GM19025 (cell line): ENCODE measurements around the gene BNC2.

Experiments used
- ATAC-seq: cut with Tn5 transposase; IDR thresholded peaks from one replicate; pipeline ENCODE4 v1.9.1; 2021; ENCODE audit warnings: mild to moderate bottlenecking, low read depth, moderate library complexity; ENCODE audit not compliant: unreplicated experiment

Gene BNC2

DNA sequence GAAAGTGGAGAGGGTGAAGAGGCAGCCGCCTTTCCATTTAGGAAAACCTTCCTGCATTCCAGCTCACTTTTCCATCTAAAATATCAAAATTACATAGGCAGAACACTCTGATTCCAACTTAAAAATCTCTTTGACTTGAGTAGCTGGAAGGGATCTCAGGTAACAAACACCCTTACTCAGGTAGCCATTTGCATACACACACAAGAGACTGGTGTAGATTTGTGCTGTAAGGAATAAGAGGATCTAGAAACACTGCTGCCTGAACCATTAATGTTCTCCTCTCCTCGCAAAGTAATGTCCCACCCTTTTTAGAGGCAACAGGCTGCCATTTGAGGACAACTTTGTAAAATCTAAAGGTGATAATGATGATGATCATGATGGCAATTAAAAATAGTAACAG is 53.5 kb downstream of the BNC2 start:
- no peak for ATAC-seq

DNA sequence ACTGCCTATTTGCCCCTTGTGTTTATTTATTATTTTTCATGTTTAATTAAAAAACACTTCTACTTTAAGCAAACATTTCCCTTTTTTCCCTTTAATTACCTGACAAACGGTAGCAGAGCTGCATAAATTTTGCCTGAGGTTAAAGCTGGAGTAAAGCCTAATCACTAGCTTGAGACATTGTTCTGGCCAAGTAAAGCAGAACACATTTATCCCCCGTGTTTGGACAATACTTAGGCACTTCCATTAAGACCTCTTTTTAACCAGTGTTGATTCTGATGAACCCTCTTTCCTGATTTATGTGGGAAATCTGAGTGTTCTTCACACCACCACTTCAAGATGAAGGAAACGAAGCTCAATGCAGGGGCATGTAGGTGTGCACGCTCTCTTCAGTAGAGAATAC is 54.5 kb downstream of the BNC2 start:
- ATAC-seq = no peak

- ATAC-seq = no peak
Observed at GRCh38 chr9:16815079-16815478, 55.4 kb downstream of the BNC2 start.

DNA sequence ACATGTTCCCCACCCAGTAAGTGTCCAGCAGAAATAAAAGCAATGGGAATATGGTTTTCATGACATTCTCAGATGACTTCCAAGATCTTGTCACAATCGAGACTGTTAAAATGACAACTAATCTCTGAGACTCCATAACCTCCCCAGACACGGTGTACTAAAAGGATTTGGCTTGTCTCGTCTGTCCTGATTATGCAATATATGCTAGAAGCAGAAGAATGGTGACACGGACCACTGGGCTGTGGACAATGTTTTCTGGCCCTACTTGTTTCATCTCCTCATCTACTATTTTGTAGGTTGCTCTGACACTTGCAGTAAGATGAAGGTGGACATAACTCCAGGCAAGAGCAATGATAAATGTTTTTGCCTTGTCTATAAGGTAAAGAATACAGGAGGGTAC is 56.6 kb downstream of the BNC2 start:
- ATAC-seq = no peak

GRCh38 chr9:16811987-16812685 is 58.3 kb downstream of the BNC2 start:
- ATAC-seq = no peak

DNA sequence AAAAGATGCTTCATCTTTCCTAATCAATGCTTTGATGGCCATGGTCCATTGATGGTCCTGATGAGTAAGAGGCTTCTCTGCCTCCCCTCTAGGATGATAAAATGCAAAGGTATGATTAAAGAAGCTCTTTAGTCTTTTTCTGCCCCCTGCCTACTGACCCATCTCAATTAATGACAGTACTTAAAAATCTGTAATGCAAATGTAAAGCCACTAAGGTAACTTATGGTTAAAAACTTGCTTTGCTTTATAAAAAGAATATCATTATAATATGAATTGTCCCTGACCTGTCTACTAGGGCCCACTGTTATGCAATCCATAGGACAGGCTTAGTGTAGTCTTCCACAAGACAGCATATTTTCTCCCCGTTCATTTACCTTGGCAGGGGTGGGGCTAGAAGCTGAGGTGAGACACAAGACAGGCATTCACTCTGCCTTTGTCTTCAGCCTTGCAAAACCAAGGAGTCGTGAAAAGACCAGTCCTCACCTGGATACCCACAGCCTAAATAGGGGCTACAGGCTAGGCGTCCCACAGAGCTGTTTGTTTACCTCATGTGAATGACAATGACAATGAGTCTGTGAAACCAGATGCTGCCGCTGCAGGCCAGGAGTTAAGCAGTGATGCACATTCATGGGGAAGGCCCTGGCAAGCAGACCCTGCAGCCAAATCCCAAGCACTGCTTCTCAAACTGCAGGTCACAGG is 60.4 kb downstream of the BNC2 start:
- no peak for ATAC-seq

GRCh38 chr9:16806674-16807073 is 63.8 kb downstream of the BNC2 start:
- no peak for ATAC-seq

- ATAC-seq = no peak
Observed at GRCh38 chr9:16803648-16804047, 66.8 kb downstream of the BNC2 start.

GRCh38 chr9:16801871-16802466 is 68.5 kb downstream of the BNC2 start:
- no peak for ATAC-seq

- ATAC-seq = no peak
Observed at GRCh38 chr9:16796304-16796825, 74.1 kb downstream of the BNC2 start.

- no peak for ATAC-seq
Observed at GRCh38 chr9:16794871-16795639, 75.4 kb downstream of the BNC2 start.

GRCh38 chr9:16794103-16794502 is 76.4 kb downstream of the BNC2 start:
- ATAC-seq = no peak

DNA sequence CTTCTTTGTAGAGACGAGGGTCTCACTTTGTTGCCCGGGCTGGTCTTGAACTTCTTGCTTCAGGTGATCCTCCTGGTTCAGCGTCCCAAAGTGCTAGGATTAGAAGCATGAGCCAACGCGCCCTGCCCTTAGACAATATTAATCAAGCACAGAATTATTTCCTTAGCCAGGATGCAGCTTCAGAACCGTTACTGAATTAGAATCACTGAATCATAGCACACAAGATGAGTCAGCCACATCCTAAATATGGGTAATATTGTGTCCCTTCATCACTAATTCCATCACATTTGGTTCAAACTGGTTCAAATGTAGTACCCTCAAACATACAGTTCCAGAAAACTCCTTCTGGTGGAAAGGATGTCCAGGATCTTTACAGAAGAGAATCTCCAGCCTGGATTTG is 82.7 kb downstream of the BNC2 start:
- no peak for ATAC-seq

DNA sequence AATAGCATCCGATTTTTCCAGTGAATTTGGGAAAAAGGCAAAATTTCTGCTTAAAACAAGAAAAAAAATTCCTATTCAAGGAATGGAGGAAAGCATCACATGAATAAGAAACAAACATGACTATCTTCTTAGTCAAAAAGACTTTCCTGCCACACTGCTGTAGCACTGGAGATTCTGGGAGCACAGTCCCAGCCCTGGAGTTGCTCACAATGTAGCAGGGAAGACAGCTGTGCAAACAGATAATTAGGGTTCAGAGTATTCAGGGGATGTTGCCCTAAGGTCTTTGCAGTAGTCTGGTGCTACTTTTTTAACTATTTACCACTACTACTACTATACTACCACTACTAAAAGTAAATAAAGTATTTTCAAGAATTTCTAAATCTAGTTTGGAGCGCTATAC is 86.5 kb downstream of the BNC2 start:
- no peak for ATAC-seq

- no peak for ATAC-seq
Observed at GRCh38 chr9:16782490-16782889, 88.0 kb downstream of the BNC2 start.

GRCh38 chr9:16775330-16775729 is 95.1 kb downstream of the BNC2 start:
- ATAC-seq = no peak

GRCh38 chr9:16773617-16774016 is 96.9 kb downstream of the BNC2 start:
- ATAC-seq = no peak

- ATAC-seq = no peak
Observed at GRCh38 chr9:16773116-16773515, 97.4 kb downstream of the BNC2 start.

DNA sequence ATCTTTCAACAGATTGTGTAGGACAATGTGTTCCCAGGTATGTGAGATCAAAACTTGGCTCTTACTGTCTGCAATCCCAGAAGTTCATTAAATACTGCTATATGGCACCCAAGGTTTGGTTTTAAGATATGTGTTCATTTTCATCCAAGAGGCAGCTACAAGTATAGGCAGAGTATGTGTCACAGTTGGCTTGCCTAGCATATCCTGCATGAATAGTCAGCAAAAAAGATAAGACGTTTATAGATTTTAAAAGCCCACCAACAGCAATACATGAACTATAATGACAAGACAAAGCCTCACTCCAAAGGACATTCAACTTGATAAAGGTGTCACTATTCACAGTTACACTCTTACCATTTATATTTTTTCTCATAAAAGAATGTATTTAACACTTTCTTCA is 99.1 kb downstream of the BNC2 start:
- ATAC-seq = no peak

GRCh38 chr9:16769291-16769690 is 101.2 kb downstream of the BNC2 start:
- no peak for ATAC-seq

DNA sequence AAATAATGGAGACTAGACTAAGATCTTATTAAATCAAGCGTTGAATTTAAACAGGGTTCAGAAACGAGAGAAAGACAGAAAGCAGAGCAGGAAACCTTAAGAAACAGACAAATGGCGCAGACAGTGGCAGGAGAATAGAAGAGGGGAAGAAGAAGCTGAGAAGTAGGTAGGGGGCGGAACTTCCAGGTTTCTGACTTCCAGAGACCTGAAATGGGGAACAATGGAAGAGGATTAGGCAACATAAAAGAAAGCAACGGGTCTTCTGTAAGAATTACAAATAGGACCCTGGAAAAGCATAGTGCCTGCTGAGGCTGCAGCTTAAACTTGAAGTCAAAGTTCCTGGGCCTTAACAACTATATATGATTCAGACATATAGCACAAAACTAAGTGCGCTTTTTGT is 101.7 kb downstream of the BNC2 start:
- no peak for ATAC-seq
